B cell (primary cell): Measurements from ENCODE around the gene PPP1CB. TPM values are rescaled to one million over a fixed set of nuclear protein-coding genes. Genes with fewer than 3 reads are reported as not detected.

Experiments used
- ATAC-seq: fragments of 200-7000 bp; cut with Tn5 transposase; one replicate; pipeline ENCODE4 v1.10.0; 2021; ENCODE audit warnings: low read depth, mild to moderate bottlenecking, moderate number of reproducible peaks, moderate library complexity
- CTCF ChIA-PET: fragments of 350-600 bp; sonication (Branson Sonifier 250); formaldehyde crosslinking; loops from one replicate; lab custom pipeline; 2021; ENCODE audit warnings: antibody characterized with exemption, inconsistent platforms; lab: Charles Lee
- POLR2A ChIA-PET: fragments of 350-600 bp; sonication (Branson Sonifier 250); formaldehyde crosslinking; loops from one replicate; lab custom pipeline; 2021; ENCODE audit warnings: antibody characterized with exemption; lab: Charles Lee
- DNase-seq: peaks from one replicate; pipeline ENCODE4 v3.0.0; 2013
- H2AFZ ChIP-seq: 2 replicates; pipeline ENCODE4 v1.6.1; 2012; ENCODE audit warnings: mild to moderate bottlenecking, low read depth, low read length; ENCODE audit not compliant: insufficient read depth, poor library complexity, severe bottlenecking
- H3K27ac ChIP-seq, 2 donors: 1 replicate in 1 of 2; 2 replicates in 1 of 2; pipeline ENCODE4 v1.5.1; 2012 to 2013; ENCODE audit warnings: low read length in 2 of 2, mild to moderate bottlenecking in 2 of 2, moderate library complexity in 1 of 2
- H3K27me3 ChIP-seq, 4 experiments: fragments of 200-600 bp in 1 of 4; sonication (generic) in 1 of 4; replicated peaks in 1 of 4; 1 replicate in 2 of 4; 2 replicates in 2 of 4; pipeline versions ENCODE4 v1.6.1 to v1.7.0; 2013 to 2016; ENCODE audit warnings: low read length in 3 of 4, mild to moderate bottlenecking in 2 of 4, mixed read lengths in 1 of 4, moderate library complexity in 1 of 4; ENCODE audit not compliant: insufficient read depth in 4 of 4, control insufficient read depth in 3 of 4; ENCODE audit errors: control extremely low read depth in 1 of 4
- H3K36me3 ChIP-seq, 2 experiments: replicated peaks in 1 of 2; 1 replicate in 1 of 2; 2 replicates in 1 of 2; pipeline versions ENCODE4 v1.6.1 to v1.7.1; 2013; ENCODE audit warnings: low read length in 1 of 2; ENCODE audit not compliant: insufficient read depth in 2 of 2, control insufficient read depth in 1 of 2; ENCODE audit errors: control extremely low read depth in 1 of 2, extremely low read depth in 1 of 2
- H3K4me1 ChIP-seq, 2 donors: fragments of 200-600 bp in 1 of 2; sonication (generic) in 1 of 2; 1 replicate in 1 of 2; 2 replicates in 1 of 2; pipeline versions ENCODE4 v1.5.1 to v1.6.1; 2013 to 2017; ENCODE audit warnings: low read length in 2 of 2; ENCODE audit not compliant: control insufficient read depth in 2 of 2, insufficient read depth in 2 of 2
- H3K4me2 ChIP-seq: replicated peaks from 2 replicates; pipeline ENCODE3; 2012; ENCODE audit warnings: mild to moderate bottlenecking, low read depth, low read length; ENCODE audit not compliant: poor library complexity, severe bottlenecking
- H3K4me3 ChIP-seq, 5 experiments: fragments of 200-600 bp in 1 of 5; sonication (generic) in 1 of 5; 1 replicate in 3 of 5; 2 replicates in 2 of 5; pipeline versions ENCODE4 v1.5.1 to v1.7.0; 2011 to 2016; ENCODE audit warnings: low read length in 4 of 5, mild to moderate bottlenecking in 4 of 5, low read depth in 2 of 5, control low read depth in 1 of 5, moderate library complexity in 1 of 5; ENCODE audit not compliant: insufficient read depth in 1 of 5; ENCODE audit errors: control extremely low read depth in 1 of 5, extremely low read depth in 1 of 5
- H3K79me2 ChIP-seq: fragments of 200-600 bp; sonication (generic); one replicate; pipeline ENCODE4 v1.6.0; 2016; ENCODE audit warnings: low read length; ENCODE audit not compliant: control insufficient read depth, insufficient read depth
- H3K9ac ChIP-seq: fragments of 200-600 bp; sonication (generic); 2 replicates; pipeline ENCODE4 v1.6.1; 2017; ENCODE audit warnings: mild to moderate bottlenecking, low read length, moderate library complexity
- H3K9me3 ChIP-seq, 3 donors: one replicate each; pipeline versions ENCODE4 v1.6.1 to v1.7.1; 2013; ENCODE audit warnings: low read length in 2 of 3; ENCODE audit not compliant: control insufficient read depth in 2 of 3, insufficient read depth in 1 of 3; ENCODE audit errors: control extremely low read depth in 1 of 3
- H4K20me1 ChIP-seq: 2 replicates; pipeline ENCODE4 v1.6.0; 2012; ENCODE audit warnings: mild to moderate bottlenecking, low read length; ENCODE audit not compliant: insufficient read depth, control insufficient read depth, poor library complexity, severe bottlenecking
- H3K27ac Mint-ChIP-seq: one replicate; pipeline ENCODE4 v1.8.0; 2021; ENCODE audit warnings: mixed read lengths
- H3K27me3 Mint-ChIP-seq: one replicate; pipeline ENCODE4 v1.8.0; 2021; ENCODE audit warnings: mixed read lengths
- H3K4me1 Mint-ChIP-seq: one replicate; pipeline ENCODE4 v1.8.0; 2021; ENCODE audit warnings: mixed read lengths
- H3K4me3 Mint-ChIP-seq: one replicate; pipeline ENCODE4 v1.8.0; 2021; ENCODE audit warnings: mixed read lengths
- H3K9me3 Mint-ChIP-seq: one replicate; pipeline ENCODE4 v1.8.0; 2022; ENCODE audit warnings: mixed read lengths; ENCODE audit not compliant: insufficient read depth
- CTCF ChIP-seq: fragments of 200-600 bp; IDR thresholded peaks from one replicate; pipeline ENCODE4 v1.8.0; 2022; ENCODE audit warnings: antibody characterized with exemption, mild to moderate bottlenecking
- EZH2 ChIP-seq: IDR thresholded peaks from 2 replicates; pipeline ENCODE4 v1.6.1; 2012; ENCODE audit warnings: borderline replicate concordance, low read depth, mild to moderate bottlenecking, moderate library complexity, low read length; ENCODE audit not compliant: insufficient read depth, poor library complexity, severe bottlenecking
- WGBS: methylation state at CpG from one replicate; pipeline ENCODE4 v1.1.5; 2013; ENCODE audit warnings: missing lambda C conversion rate; ENCODE audit not compliant: insufficient coverage; 5-methylcytosine and 5-hydroxymethylcytosine counted together
- intact Hi-C: fragments of 100-400 bp; cut with micrococcal nuclease; formaldehyde crosslinking; loops from one replicate; pipeline ENCODE4 v1.10.0; 2022
- polyA plus RNA-seq: library from polyadenylated mRNA; depleted of rRNA; stranded (reverse); fragments of >200 nt; gene quantifications from 2 replicates; pipeline ENCODE4 v1.2.3, GENCODE V29; 2012
- total RNA-seq, 2 donors: library from RNA; stranded (reverse); fragments of 120-200 nt in 1 of 2; gene quantifications; 1 replicate in 1 of 2; 2 replicates in 1 of 2; pipeline versions ENCODE4 v1.2.3 to v1.2.4, GENCODE V29; 2013 to 2022

The PPP1CB gene
- total and polyA plus RNA-seq, 2 donors (not counting 1 experiment from before 2014, with no cell fraction given), result 26.9 to 152 TPM

GRCh38 chr2:28761420-28761819, 9.8 kb downstream of the PPP1CB start:
- Mint-ChIP-seq H3K9me3 (no peaks in the 10 kb centered on the region), H3K27me3 (no peaks in the 10 kb centered on the region), H3K27ac (no peak overlapping the region), H3K4me1 (peaks cover 62% of the 10 kb centered on the region), H3K4me3 (no peak overlapping the region)
- no peak overlapping the region for H3K27ac ChIP-seq
- TF ChIP-seq CTCF (no peak), EZH2 (no peak)
- H3K79me2 ChIP-seq, result peaks cover 98% of the 10 kb centered on the region
- H3K4me1 ChIP-seq, result peaks cover 6 to 22% of the 10 kb centered on the region in 2 donors
- no CpG with 5 or more reads among the region's 3 CpGs for WGBS
- DNase-seq (no peak), ATAC-seq (no peak)
- no peaks in the 10 kb centered on the region for H3K27me3 ChIP-seq
- ChIA-PET POLR2A (no interaction called here), CTCF (interaction anchor here (1.4 kb wide), 1 partner anchor 168 kb away, joined by 4 read pairs; no protein-coding TSS in a partner anchor)
- no peak overlapping the region for H3K4me3 ChIP-seq
- H3K36me3 ChIP-seq, result peaks cover 9 to 14% of the 10 kb centered on the region in 2 experiments
- H3K9me3 ChIP-seq, result no peaks in the 10 kb centered on the region
- intact Hi-C loops, result no loop called here
- H2AFZ ChIP-seq, result no peak overlapping the region
- no peak overlapping the region for H3K4me2 ChIP-seq
- H4K20me1 ChIP-seq, result peaks cover 97% of the 10 kb centered on the region
- no peak overlapping the region for H3K9ac ChIP-seq

GRCh38 chr2:28764909-28765711, 13.5 kb downstream of the PPP1CB start:
- intact Hi-C loops, result no loop called here
- Mint-ChIP-seq H3K9me3 (no peaks in the 10 kb centered on the region), H3K27ac (no peak overlapping the region), H3K4me3 (no peak overlapping the region), H3K27me3 (no peaks in the 10 kb centered on the region), H3K4me1 (peaks cover 70% of the 10 kb centered on the region)
- peaks cover 16 to 22% of the 10 kb centered on the region in 2 donors for H3K4me1 ChIP-seq
- no peak overlapping the region for H3K9ac ChIP-seq
- H3K27me3 ChIP-seq, result no peaks in the 10 kb centered on the region
- H3K27ac ChIP-seq, result no peak overlapping the region
- no peak for TF ChIP-seq CTCF
- no peak for TF ChIP-seq EZH2
- 100% methylated on average over 5 of the region's 8 CpGs for WGBS
- peaks cover 100% of the 10 kb centered on the region for H4K20me1 ChIP-seq
- ChIA-PET POLR2A (interaction anchor here (0.8 kb wide), 1 partner anchor 41 kb away, joined by 7 read pairs; no protein-coding TSS in a partner anchor), CTCF (no interaction called here)
- peaks cover 3 to 8% of the 10 kb centered on the region in 2 experiments for H3K36me3 ChIP-seq
- H3K79me2 ChIP-seq, result peaks cover 99% of the 10 kb centered on the region
- ATAC-seq (no peak), DNase-seq (no peak)
- H3K4me2 ChIP-seq, result no peak overlapping the region
- H3K9me3 ChIP-seq, result no peaks in the 10 kb centered on the region
- no peak overlapping the region for H2AFZ ChIP-seq
- no peak overlapping the region for H3K4me3 ChIP-seq
